PC-9 (cell line): ENCODE results near the gene CDK17. TPM values are rescaled to one million over a fixed set of nuclear protein-coding genes. Genes with fewer than 3 reads are reported as not detected.

Experiments used
- BruUV-seq: library from RNA; stranded (reverse); fragments of 400-500 nt; replicated peaks from 2 replicates; lab custom pipeline; 2021; lab: Mats Ljungman, UMichigan
- CTCF ChIA-PET: fragments of 300-600 bp; sonication (Branson Sonifier 250); formaldehyde crosslinking; loops from one replicate; lab custom pipeline; 2022; ENCODE audit warnings: antibody characterized with exemption; lab: Charles Lee
- POLR2A ChIA-PET: fragments of 300-600 bp; sonication (Branson Sonifier 250); formaldehyde crosslinking; loops from one replicate; lab custom pipeline; 2022; ENCODE audit warnings: antibody characterized with exemption; ENCODE audit not compliant: unreplicated experiment; lab: Charles Lee
- DNase-seq, 2 experiments: peaks; one replicate each; pipeline versions ENCODE4 v3.0.0 to v3.0.0-alpha.2; 2015 to 2022; ENCODE audit warnings: mixed read lengths in 1 of 2
- H2AFZ ChIP-seq: fragments of 200-600 bp; sonication (generic); 2 replicates; pipeline ENCODE4 v1.8.1; 2017; ENCODE audit warnings: antibody characterized with exemption
- H3F3A ChIP-seq: fragments of 200-600 bp; sonication (generic); 2 replicates; pipeline ENCODE4 v1.8.1; 2017; ENCODE audit warnings: antibody characterized with exemption, mild to moderate bottlenecking, low read depth; ENCODE audit not compliant: insufficient read depth
- H3K27ac ChIP-seq: fragments of 200-600 bp; sonication (generic); 2 replicates; pipeline ENCODE4 v1.6.1; 2016; ENCODE audit warnings: mixed run types
- H3K27me3 ChIP-seq: fragments of 200-600 bp; sonication (generic); 2 replicates; pipeline ENCODE4 v1.6.1; 2016; ENCODE audit warnings: low read depth, mixed run types; ENCODE audit not compliant: insufficient read depth
- H3K36me3 ChIP-seq: fragments of 200-600 bp; sonication (generic); 2 replicates; pipeline ENCODE4 v1.6.1; 2016; ENCODE audit warnings: low read depth, mixed run types
- H3K4me1 ChIP-seq: fragments of 200-600 bp; sonication (generic); replicated peaks from 2 replicates; pipeline ENCODE4 v1.6.1; 2016; ENCODE audit warnings: mixed run types; ENCODE audit not compliant: insufficient read depth
- H3K4me2 ChIP-seq: fragments of 200-600 bp; sonication (generic); 2 replicates; pipeline ENCODE4 v1.6.1; 2017; ENCODE audit warnings: mixed run types
- H3K4me3 ChIP-seq: fragments of 200-600 bp; sonication (generic); 2 replicates; pipeline ENCODE4 v1.6.1; 2016; ENCODE audit warnings: mixed run types
- H3K79me2 ChIP-seq: fragments of 200-600 bp; sonication (generic); 2 replicates; pipeline ENCODE4 v1.6.1; 2017; ENCODE audit warnings: low read depth, mixed run types
- H3K9me2 ChIP-seq: fragments of 200-600 bp; sonication (generic); 2 replicates; pipeline ENCODE4 v1.8.1; 2017; ENCODE audit warnings: mild to moderate bottlenecking; ENCODE audit not compliant: insufficient read depth
- H3K9me3 ChIP-seq: fragments of 200-600 bp; sonication (generic); 2 replicates; pipeline ENCODE4 v1.8.1; 2016; ENCODE audit warnings: low read depth; ENCODE audit not compliant: insufficient read depth
- H4K20me1 ChIP-seq: fragments of 200-600 bp; sonication (generic); 2 replicates; pipeline ENCODE4 v1.8.1; 2017; ENCODE audit not compliant: insufficient read depth
- EZH2 ChIP-seq: fragments of 200-600 bp; sonication (generic); IDR thresholded peaks from 2 replicates; pipeline ENCODE4 v1.8.0; 2017; ENCODE audit warnings: antibody characterized with exemption, low read depth
- intact Hi-C: fragments of 100-400 bp; cut with micrococcal nuclease; formaldehyde crosslinking; loops from one replicate; pipeline ENCODE4 v1.10.0; 2022; ENCODE audit not compliant: unreplicated experiment
- total RNA-seq: library from RNA; stranded (reverse); gene quantifications from 2 replicates; pipeline ENCODE4 v1.2.3, GENCODE V29; 2021
- TF ChIP-seq, protein P1 (sequence below): fragments of 200-600 bp; sonication (generic); conservative IDR thresholded peaks from 2 replicates; pipeline ENCODE4 v1.6.1; 2017; ENCODE audit warnings: mixed run types, antibody characterized with exemption, mild to moderate bottlenecking, moderate library complexity

CDK17 gene
- total RNA-seq, 1 experiment from 2014 or later = 29.0 TPM

- POLR2A ChIA-PET = no interaction called here
- peaks cover 12% of the 10 kb centered on the region for H3F3A ChIP-seq
- H3K9me2 ChIP-seq = no peaks in the 10 kb centered on the region
- no peak overlapping the region for H3K4me3 ChIP-seq
- no peaks in the 10 kb centered on the region for H3K9me3 ChIP-seq
- H3K27ac ChIP-seq = no peak overlapping the region
- no peak for DNase-seq
- no TSS peak for BruUV-seq
- intact Hi-C loops = no loop called here
- H2AFZ ChIP-seq = no peak overlapping the region
- TF ChIP-seq EZH2 = no peak
- TF ChIP-seq, protein P1, sequence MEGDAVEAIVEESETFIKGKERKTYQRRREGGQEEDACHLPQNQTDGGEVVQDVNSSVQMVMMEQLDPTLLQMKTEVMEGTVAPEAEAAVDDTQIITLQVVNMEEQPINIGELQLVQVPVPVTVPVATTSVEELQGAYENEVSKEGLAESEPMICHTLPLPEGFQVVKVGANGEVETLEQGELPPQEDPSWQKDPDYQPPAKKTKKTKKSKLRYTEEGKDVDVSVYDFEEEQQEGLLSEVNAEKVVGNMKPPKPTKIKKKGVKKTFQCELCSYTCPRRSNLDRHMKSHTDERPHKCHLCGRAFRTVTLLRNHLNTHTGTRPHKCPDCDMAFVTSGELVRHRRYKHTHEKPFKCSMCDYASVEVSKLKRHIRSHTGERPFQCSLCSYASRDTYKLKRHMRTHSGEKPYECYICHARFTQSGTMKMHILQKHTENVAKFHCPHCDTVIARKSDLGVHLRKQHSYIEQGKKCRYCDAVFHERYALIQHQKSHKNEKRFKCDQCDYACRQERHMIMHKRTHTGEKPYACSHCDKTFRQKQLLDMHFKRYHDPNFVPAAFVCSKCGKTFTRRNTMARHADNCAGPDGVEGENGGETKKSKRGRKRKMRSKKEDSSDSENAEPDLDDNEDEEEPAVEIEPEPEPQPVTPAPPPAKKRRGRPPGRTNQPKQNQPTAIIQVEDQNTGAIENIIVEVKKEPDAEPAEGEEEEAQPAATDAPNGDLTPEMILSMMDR = no peak
- no peaks in the 10 kb centered on the region for H3K4me1 ChIP-seq
- CTCF ChIA-PET = no interaction called here
- H3K4me2 ChIP-seq = no peak overlapping the region
- H3K79me2 ChIP-seq = peaks cover 53% of the 10 kb centered on the region
- H3K27me3 ChIP-seq = no peaks in the 10 kb centered on the region
- H3K36me3 ChIP-seq = 0 out of 2 replicates have a peak, but pooled peaks cover 7% of the 10 kb centered on the region
- peaks cover 3% of the 10 kb centered on the region; the same call in 1 of the 2 replicates for H4K20me1 ChIP-seq
Measured at GRCh38 chr12:96335270-96335669, 65.0 kb downstream of the CDK17 start.

GRCh38 chr12:96334502-96334901 lies 65.7 kb downstream of the CDK17 start:
- no peak overlapping the region for H3K4me3 ChIP-seq
- H3K27ac ChIP-seq = no peak overlapping the region
- H3K4me2 ChIP-seq = no peak overlapping the region
- ChIA-PET CTCF (no interaction called here), POLR2A (no interaction called here)
- no peaks in the 10 kb centered on the region for H3K9me2 ChIP-seq
- intact Hi-C loops = no loop called here
- H3K4me1 ChIP-seq = no peaks in the 10 kb centered on the region
- no peak overlapping the region for H2AFZ ChIP-seq
- no peak for TF ChIP-seq EZH2
- TF ChIP-seq, protein P1 = no peak
- H3K9me3 ChIP-seq = no peaks in the 10 kb centered on the region
- H4K20me1 ChIP-seq = peaks cover 3% of the 10 kb centered on the region; the same call in 1 of the 2 replicates
- H3K27me3 ChIP-seq = no peaks in the 10 kb centered on the region
- peaks cover 16% of the 10 kb centered on the region for H3F3A ChIP-seq
- no peak for DNase-seq
- H3K79me2 ChIP-seq = peaks cover 53% of the 10 kb centered on the region
- no TSS peak for BruUV-seq
- 0 out of 2 replicates have a peak, but pooled peaks cover 7% of the 10 kb centered on the region for H3K36me3 ChIP-seq

DNA sequence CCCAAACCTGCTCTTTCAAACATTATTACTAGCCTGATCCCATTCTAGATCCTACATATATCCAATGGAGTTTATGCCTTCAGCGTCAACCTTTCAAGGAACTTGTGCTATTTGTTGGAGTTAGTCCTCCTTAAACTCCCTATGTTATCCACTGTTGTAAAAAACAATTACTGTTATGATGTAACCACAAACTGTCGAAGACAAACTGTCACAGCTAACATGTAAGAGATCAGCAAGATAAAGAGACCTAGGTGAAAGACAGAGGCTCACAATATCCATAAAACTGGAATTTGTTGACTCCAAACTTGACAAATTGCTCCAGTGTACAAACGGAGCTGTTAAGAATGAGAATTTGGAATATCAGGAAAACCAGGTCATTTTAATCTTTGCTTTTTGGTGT lies 70.7 kb downstream of the CDK17 start:
- ChIA-PET CTCF (no interaction called here), POLR2A (no interaction called here)
- no peaks in the 10 kb centered on the region for H3K27me3 ChIP-seq
- DNase-seq = no peak
- no peak overlapping the region for H3K27ac ChIP-seq
- TF ChIP-seq, protein P1 = no peak
- no peak for TF ChIP-seq EZH2
- H3F3A ChIP-seq = peaks cover 7% of the 10 kb centered on the region
- H3K79me2 ChIP-seq = peaks cover 22% of the 10 kb centered on the region; the same call in 1 of the 2 replicates
- H3K9me3 ChIP-seq = no peaks in the 10 kb centered on the region
- H3K9me2 ChIP-seq = no peaks in the 10 kb centered on the region
- no peaks in the 10 kb centered on the region for H3K4me1 ChIP-seq
- H3K36me3 ChIP-seq = peaks cover 7% of the 10 kb centered on the region; the same call in 1 of the 2 replicates
- H2AFZ ChIP-seq = no peak overlapping the region
- intact Hi-C loops = no loop called here
- H4K20me1 ChIP-seq = peaks cover 5% of the 10 kb centered on the region; the same call in 1 of the 2 replicates
- H3K4me3 ChIP-seq = no peak overlapping the region
- no peak overlapping the region for H3K4me2 ChIP-seq
- no TSS peak for BruUV-seq
